Measurements from ENCODE around the gene SH3BGRL.

SH3BGRL gene

DNA sequence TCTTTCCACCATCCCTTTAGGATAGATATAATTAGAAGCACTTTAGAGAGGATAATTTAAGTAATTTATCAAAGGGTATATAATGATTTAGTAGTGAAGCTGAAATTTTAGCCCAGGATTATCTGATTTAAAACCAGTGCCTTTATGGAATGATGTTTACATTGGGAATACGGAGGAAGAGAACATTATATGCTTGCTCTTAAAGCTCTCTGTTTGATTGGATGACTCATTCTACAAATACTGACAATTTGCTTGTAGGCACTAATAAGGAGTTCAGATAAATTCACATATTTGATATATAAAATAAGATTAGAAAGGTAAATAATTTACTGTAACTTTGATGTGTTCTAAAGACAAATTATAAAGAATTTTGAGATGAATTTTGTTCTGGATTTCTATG is 84.7 kb downstream of the SH3BGRL start:
- H3K27ac ChIP-seq = no peak overlapping the region
- TF ChIP-seq, protein P1, sequence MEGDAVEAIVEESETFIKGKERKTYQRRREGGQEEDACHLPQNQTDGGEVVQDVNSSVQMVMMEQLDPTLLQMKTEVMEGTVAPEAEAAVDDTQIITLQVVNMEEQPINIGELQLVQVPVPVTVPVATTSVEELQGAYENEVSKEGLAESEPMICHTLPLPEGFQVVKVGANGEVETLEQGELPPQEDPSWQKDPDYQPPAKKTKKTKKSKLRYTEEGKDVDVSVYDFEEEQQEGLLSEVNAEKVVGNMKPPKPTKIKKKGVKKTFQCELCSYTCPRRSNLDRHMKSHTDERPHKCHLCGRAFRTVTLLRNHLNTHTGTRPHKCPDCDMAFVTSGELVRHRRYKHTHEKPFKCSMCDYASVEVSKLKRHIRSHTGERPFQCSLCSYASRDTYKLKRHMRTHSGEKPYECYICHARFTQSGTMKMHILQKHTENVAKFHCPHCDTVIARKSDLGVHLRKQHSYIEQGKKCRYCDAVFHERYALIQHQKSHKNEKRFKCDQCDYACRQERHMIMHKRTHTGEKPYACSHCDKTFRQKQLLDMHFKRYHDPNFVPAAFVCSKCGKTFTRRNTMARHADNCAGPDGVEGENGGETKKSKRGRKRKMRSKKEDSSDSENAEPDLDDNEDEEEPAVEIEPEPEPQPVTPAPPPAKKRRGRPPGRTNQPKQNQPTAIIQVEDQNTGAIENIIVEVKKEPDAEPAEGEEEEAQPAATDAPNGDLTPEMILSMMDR (conservative IDR thresholded peaks at IDR 0.05) = no peak

DNA sequence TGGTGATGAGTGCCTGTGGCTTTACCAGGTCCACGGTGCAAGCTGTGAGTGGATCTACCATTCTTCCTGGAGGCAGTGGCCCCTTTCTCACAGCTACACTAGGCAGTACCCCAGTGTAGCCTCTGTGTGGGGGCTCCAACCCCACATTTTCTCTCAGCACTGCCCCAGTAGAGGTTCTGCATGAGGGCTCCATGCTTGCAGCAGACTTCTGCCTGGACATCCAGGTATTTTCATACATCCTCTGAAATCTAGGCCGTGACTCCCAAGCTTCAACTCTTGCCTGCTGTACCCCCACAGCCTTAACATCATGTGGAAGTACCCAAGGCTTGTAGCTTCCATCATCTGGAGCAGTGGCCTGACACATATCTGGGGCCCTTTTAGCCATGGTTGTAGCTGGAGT is 90.1 kb downstream of the SH3BGRL start:
- no peak overlapping the region for H3K27ac ChIP-seq
- TF ChIP-seq, protein P1 (conservative IDR thresholded peaks at IDR 0.05) = no peak
- TF ChIP-seq ZFX (IDR thresholded peaks at IDR 0.05) = no peak

DNA sequence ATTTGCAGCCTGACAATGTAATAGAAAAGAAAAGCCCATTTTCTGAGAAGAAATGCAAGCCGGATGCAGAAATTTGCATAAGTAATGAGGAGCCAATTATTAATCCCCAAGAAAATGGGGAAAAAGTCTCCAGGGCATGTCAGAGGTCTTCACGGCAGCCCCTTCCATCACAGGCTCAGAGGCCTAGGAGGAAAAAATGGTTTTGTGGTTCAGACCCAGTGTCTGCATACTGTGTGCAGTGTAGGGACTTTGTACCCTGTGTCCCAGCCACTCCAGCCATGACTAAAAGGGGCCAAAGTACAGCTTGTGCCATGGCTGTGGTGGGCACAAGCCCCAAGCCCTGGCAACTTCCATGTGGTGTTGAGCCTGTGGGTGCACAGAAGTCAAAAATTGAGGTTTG is 92.2 kb downstream of the SH3BGRL start:
- no peak overlapping the region for H3K27ac ChIP-seq
- TF ChIP-seq, protein P1 (conservative IDR thresholded peaks at IDR 0.05) = no peak
- TF ChIP-seq ZFX (IDR thresholded peaks at IDR 0.05) = no peak

- no peak overlapping the region for H3K27ac ChIP-seq
- TF ChIP-seq, protein P1 (conservative IDR thresholded peaks at IDR 0.05) = no peak
- no peak for TF ChIP-seq ZFX (IDR thresholded peaks at IDR 0.05)
Observed at GRCh38 chrX:81301877-81302276, 100.0 kb downstream of the SH3BGRL start.

- H3K27ac ChIP-seq = no peak overlapping the region
- no peak for TF ChIP-seq ZFX (IDR thresholded peaks at IDR 0.05)
- TF ChIP-seq, protein P1 (conservative IDR thresholded peaks at IDR 0.05) = no peak
Observed at GRCh38 chrX:81304563-81304962, 102.7 kb downstream of the SH3BGRL start.

DNA sequence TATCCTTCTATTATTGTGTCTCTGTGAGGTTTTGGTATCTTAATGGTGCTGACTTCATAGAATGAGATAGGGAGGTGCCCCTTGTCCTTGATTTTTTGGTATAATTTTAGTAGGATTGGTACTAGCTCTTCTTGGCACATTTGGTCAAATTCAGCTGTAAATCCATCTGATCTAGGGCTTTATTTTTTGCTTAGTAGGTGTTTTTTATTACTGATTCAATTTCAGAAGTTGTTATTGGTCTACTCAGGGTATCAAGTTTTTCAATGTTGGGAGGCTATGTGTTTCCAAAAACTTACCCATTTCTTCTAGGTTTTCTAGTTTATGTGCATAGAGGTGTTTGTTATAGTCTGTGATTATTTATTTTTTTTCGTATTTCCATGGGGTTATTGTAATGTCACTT is 103.3 kb downstream of the SH3BGRL start:
- no peak overlapping the region for H3K27ac ChIP-seq
- TF ChIP-seq, protein P1 (conservative IDR thresholded peaks at IDR 0.05) = no peak
- no peak for TF ChIP-seq ZFX (IDR thresholded peaks at IDR 0.05)

GRCh38 chrX:81308086-81308829 is 106.4 kb downstream of the SH3BGRL start:
- no peak overlapping the region for H3K27ac ChIP-seq
- TF ChIP-seq ZFX (IDR thresholded peaks at IDR 0.05) = no peak
- TF ChIP-seq, protein P1 (conservative IDR thresholded peaks at IDR 0.05) = no peak

All from C4-2B (cell line).